T-helper 1 cell treated with Interleukin-12 subunit alpha and Interleukin-12 subunit beta and Interleukin-4 antibody, amounts not matched to agents 30 μg/mL and 1 μg/mL, for 36 hours (primary cell): ENCODE results near the gene ALDH1L1.
"Not testable (repeated sequence)": the region's sequence is repeated elsewhere in the genome, so short reads cannot be mapped to it uniquely, and the experiment has no call there.

Source experiments
- H3K27ac Mint-ChIP-seq: one replicate; pipeline ENCODE4 v1.8.0; 2021; ENCODE audit warnings: mild to moderate bottlenecking, mixed read lengths
- H3K27me3 Mint-ChIP-seq: one replicate; pipeline ENCODE4 v1.8.0; 2021; ENCODE audit warnings: low read depth, mixed read lengths
- H3K36me3 Mint-ChIP-seq: one replicate; pipeline ENCODE4 v1.8.0; 2021; ENCODE audit warnings: low read depth, mixed read lengths
- H3K4me1 Mint-ChIP-seq: one replicate; pipeline ENCODE4 v1.8.0; 2021; ENCODE audit warnings: low read depth, mixed read lengths
- H3K4me3 Mint-ChIP-seq: one replicate; pipeline ENCODE4 v1.8.0; 2021; ENCODE audit warnings: mild to moderate bottlenecking, moderate library complexity, mixed read lengths
- H3K9me3 Mint-ChIP-seq: one replicate; pipeline ENCODE4 v1.8.0; 2021; ENCODE audit warnings: mixed read lengths

The ALDH1L1 gene

DNA sequence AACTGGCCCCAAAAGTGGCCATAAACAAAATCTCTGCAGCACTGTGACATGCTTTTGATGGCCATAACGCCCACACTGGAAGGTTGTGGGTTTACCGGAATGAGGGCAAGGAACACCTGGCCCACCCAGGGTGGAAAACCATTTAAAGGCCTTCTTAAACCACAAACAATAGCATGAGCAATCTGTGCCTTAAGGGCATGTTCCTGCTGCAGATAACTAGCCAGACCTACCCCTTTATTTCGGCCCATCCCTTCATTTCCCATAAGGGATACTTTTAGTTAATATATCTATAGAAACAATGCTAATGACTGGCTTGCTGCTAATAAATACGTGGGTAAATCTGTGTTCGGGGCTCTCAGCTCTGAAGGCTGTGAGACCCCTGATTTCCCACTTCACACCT is 88.3 kb downstream of the ALDH1L1 start:
- H3K4me3 Mint-ChIP-seq, H3K27me3 Mint-ChIP-seq, H3K4me1 Mint-ChIP-seq, H3K27ac Mint-ChIP-seq, H3K36me3 Mint-ChIP-seq: not testable (repeated sequence)
- H3K9me3 Mint-ChIP-seq: peaks cover 52% of the 10 kb centered on the region

DNA sequence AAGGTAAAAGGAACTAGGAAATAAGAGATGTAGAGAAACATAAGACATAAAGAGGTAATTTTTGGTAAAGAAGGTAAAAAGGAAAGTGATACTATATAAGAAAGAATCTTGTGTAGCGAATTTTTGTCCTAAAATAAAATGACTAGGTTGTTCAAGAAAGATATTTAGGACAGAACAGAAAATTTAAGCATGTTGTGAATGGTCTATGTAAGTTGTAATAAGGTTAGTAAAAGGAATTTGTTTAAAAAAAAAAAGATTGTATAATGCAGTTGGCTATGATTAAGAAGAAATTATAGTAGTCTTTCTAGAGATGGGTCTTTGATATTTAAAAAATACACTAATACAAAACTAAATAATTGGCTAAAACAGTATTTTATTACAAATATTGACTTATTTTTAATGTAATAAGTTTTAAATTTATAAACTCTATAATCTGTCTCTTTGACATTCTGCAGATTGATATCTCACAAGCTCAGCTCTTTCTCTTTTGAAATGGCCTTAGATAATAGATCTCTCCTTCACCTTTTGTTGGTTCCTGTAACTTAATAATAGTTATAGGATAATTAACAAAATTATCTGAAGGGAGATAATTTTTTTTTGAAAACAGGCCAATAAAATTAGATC is 92.7 kb downstream of the ALDH1L1 start:
- Mint-ChIP-seq H3K4me3 (no peak overlapping the region), H3K27me3 (no peaks in the 10 kb centered on the region), H3K9me3 (peaks cover 19% of the 10 kb centered on the region), H3K36me3 (no peaks in the 10 kb centered on the region), H3K27ac (no peak overlapping the region), H3K4me1 (peaks cover 16% of the 10 kb centered on the region)

DNA sequence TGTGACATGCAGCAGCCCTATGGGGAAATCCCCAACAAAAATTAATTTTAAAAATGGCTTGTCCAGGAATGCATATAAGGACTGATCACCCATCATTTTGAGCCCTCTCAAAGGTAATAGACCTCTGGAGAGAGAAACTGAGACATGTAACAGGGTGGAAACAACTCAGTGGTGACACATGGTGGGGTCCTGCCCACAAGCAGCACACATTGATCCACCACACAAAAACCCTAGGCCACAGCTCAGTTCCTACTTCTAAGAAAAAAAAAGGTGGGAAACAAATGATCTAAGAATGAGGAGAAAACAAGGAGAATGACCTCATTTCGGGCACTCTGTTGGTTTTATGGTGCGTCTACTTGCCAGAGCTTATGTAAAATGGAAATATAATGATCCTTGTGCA is 94.5 kb downstream of the ALDH1L1 start:
- Mint-ChIP-seq H3K27ac (no peak overlapping the region), H3K27me3 (no peaks in the 10 kb centered on the region), H3K9me3 (peaks cover 6% of the 10 kb centered on the region), H3K4me1 (peaks cover 16% of the 10 kb centered on the region), H3K36me3 (peaks cover 3% of the 10 kb centered on the region), H3K4me3 (no peak overlapping the region)

DNA sequence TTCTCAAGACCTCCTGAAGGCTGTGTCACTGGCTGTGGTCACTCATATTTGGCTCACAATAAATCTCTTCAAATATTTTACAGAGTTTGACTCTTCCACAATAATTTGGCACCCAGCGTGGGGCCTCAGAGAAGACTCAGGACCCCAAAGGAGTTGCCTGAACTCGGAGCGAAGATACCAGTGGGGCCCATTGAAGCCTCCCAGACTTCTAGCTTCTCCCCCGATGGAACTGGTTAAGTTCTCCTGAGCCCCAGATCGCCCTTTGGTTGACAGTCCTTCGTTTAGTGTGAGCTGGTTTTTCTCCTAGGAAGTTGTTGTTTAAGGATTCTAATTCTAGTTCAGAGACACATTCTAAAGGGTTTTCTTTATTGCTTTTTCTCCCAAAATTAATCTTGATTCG is 95.1 kb downstream of the ALDH1L1 start:
- H3K27ac Mint-ChIP-seq: peak overlapping the region; percentile 41
- no peaks in the 10 kb centered on the region for H3K27me3 Mint-ChIP-seq
- peaks cover 3% of the 10 kb centered on the region for H3K36me3 Mint-ChIP-seq
- peaks cover 4% of the 10 kb centered on the region for H3K9me3 Mint-ChIP-seq
- H3K4me1 Mint-ChIP-seq: peaks cover 16% of the 10 kb centered on the region
- peak overlapping the region; percentile 64 for H3K4me3 Mint-ChIP-seq

DNA sequence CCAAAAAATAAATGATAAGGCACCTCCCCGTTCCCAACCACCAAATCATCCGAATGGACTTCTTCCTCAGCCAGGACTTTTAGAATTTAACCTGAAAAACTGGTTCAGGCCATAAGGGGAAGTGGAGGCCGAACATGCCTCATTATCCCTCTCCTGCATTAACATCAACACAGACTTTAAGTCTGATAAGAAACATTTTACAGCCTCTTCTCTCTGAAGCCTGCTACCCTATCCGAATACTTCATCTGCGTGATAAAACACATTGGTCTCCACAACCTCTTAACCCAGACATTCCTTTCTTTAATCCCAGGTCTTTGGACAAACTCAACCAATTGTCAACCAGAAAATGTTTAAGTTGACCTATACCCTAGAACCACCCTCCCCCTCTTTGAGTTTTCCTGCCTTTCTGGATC is 95.6 kb downstream of the ALDH1L1 start:
- peak overlapping the region; percentile 41 for H3K27ac Mint-ChIP-seq
- peak overlapping the region; percentile 64 for H3K4me3 Mint-ChIP-seq
- peaks cover 4% of the 10 kb centered on the region for H3K9me3 Mint-ChIP-seq
- H3K36me3 Mint-ChIP-seq: peaks cover 3% of the 10 kb centered on the region
- peaks cover 16% of the 10 kb centered on the region for H3K4me1 Mint-ChIP-seq
- H3K27me3 Mint-ChIP-seq: no peaks in the 10 kb centered on the region

DNA sequence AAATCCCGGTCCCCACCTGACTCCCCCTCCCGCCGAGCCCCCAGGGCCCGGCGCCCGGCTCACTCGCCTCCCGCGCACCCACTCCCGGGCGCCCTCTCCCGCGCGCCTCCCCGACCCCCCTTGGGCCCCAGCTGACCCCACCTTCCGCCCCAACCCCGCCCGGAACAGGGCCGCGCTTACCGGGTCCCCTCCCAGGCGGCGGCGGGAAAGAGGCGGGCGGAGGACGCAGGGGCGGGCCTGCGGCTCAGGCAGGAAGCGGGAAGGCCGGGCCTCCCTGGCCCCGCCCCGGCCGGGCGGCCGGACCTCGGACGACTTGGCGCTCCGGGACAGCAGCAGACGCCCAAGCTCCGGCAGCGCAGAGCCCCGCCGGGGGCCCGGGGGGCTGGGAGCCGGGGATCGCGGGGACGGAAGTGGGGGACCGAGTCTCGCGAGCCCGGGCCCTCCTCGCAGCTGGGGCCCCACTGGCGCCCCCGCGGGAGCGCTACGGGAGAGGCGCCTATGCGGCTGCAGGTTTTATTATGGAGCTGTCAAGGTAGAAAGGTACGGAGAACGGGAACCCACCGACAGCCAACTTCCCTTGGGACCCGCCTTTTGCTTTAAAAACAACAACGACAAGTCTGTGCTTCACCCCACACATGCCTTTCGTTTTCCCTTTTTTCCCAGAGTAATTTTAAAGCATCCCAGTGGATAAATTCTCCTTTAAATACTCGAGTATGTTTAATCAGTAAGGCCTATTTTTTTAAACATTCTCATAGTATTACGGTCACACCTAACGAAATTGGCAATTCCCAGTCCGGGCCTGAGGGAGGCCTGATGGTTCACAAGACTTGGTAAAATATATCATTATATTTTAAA is 96.2 kb downstream of the ALDH1L1 start, which contains the start of gene SLC41A3:
Gene SLC41A3, minus strand, starts transcription at position 212 of the 855 bp plus-strand sequence. CDS start 15,905 bp downstream, outside the sequence.
- H3K4me3 Mint-ChIP-seq: peak within 1 kb of the TSS; percentile 91
- H3K36me3 Mint-ChIP-seq: peaks cover 3% of the 10 kb centered on the region
- H3K9me3 Mint-ChIP-seq: peaks cover 4% of the 10 kb centered on the region
- peak within 1 kb of the TSS; percentile 92 for H3K27ac Mint-ChIP-seq
- no peaks in the 10 kb centered on the region for H3K27me3 Mint-ChIP-seq
- H3K4me1 Mint-ChIP-seq: peaks cover 16% of the 10 kb centered on the region

DNA sequence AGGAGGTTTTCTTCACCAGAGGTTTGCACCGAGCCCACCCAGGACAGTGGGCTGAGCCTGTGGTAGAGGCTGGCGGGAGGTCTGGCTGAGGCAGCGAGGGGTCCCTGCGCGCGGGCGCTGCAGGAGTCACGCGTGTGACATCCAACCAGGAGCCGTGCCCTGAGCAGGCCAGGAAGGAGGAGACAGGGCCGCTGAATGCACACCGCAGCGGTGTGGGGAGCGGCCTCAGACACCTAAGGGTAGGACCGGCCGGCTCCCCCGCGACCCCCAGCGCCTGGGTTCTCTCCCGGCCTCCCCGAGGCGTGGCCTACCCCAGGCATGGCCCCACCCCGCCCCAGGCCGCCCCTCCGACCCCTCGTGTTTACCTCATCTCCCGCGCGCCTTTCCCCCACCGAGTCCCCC is 96.9 kb downstream of the ALDH1L1 start:
- Mint-ChIP-seq H3K4me3 (peak overlapping the region; percentile 91), H3K9me3 (peaks cover 4% of the 10 kb centered on the region), H3K27ac (peak overlapping the region; percentile 92), H3K27me3 (no peaks in the 10 kb centered on the region), H3K4me1 (peaks cover 16% of the 10 kb centered on the region), H3K36me3 (peaks cover 3% of the 10 kb centered on the region)

DNA sequence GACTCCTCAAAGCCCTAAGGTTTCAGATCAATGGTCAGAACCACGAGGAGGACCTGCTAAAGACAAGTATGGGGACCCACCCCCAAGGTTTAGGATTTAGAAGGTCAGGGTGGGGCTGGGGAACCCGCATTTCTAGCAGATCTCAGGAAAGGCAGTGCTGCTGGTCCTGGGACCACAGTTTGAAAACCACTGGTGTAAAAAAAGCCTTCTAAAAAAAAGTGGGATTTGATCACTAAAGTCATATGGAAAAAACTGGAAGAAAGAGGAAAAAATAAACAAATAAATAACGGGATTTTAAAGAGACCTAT is 97.3 kb downstream of the ALDH1L1 start:
- Mint-ChIP-seq H3K9me3 (peaks cover 4% of the 10 kb centered on the region), H3K36me3 (peaks cover 3% of the 10 kb centered on the region), H3K4me1 (peaks cover 16% of the 10 kb centered on the region), H3K27ac (peak overlapping the region; percentile 92), H3K27me3 (no peaks in the 10 kb centered on the region), H3K4me3 (peak overlapping the region; percentile 91)

DNA sequence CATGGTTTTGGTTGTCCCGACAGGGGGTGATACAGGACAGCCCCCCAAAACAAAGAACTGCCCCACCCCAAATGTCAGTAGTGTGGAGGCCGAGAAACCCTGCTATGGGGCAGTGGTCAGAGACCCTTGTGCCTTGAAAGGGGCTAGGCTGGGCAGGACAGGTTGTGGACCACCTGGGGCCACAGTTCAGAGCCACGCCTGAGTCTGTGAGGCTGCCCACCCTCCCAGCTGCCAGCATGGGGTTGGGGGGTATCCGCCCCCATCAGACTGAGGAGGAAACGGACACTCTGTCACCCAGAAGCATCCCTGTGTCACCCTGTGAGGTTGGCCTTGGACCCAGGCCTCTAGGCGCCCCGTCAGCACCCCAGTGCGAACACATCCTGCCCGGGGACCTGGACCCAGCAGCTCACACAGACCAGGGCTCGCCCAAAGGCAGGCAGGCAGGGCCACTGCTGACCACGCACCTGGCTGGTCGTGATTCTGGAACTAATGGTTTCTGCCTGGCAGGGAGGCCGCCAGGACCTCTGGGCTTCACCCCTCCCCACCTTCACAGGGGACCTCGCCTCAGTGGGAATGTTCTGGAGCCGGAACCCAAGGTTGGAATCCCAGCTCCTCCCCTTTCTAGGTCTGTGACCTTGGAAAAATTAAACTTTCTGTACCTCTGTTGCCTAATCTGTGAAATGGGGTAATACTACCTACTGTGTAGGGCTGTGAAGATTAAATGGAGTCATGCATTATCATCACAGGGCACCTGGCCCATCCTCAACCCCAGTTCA is 97.8 kb downstream of the ALDH1L1 start:
- Mint-ChIP-seq H3K4me1 (peaks cover 16% of the 10 kb centered on the region), H3K9me3 (peaks cover 2% of the 10 kb centered on the region), H3K36me3 (peaks cover 3% of the 10 kb centered on the region), H3K27ac (peak overlapping the region; percentile 92), H3K27me3 (no peaks in the 10 kb centered on the region), H3K4me3 (peak overlapping the region; percentile 91)

DNA sequence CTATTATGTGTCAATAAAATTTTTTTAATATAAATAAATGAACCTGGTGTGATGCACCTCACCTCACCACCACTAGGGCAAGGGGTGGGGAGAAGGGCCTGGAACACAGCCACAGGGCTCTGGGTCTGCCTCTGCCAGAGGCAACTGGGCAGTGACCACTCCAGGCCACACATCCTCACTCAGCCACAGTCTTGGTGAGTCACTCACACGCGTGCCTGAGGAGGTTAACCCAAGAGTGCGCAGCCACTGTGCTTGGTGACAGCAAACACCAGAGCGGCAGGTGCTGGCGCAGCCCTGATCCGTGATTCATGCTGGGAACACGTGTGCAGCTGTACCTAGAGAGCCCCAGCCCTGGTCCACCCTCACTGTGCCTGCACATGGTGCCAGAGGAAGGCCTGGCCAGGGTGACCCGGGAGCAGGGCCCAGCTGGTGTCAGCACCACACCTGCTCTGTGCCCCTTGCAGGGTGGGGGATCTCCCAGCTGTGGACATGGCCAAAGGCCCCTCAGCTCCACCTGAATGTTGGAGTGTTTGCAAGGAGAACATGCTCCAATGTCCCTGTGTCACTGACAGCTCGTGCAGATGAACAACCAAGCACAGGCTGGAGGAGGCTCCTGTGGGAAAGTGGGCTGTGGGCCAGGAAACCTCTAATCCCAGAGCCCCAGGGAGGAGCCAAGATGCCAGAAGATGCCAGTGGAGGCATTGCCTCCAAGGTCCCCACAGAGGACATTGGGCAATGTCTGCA is 98.6 kb downstream of the ALDH1L1 start:
- Mint-ChIP-seq H3K27me3 (no peaks in the 10 kb centered on the region), H3K9me3 (no peaks in the 10 kb centered on the region), H3K27ac (no peak overlapping the region), H3K4me3 (no peak overlapping the region), H3K36me3 (peaks cover 3% of the 10 kb centered on the region), H3K4me1 (peaks cover 16% of the 10 kb centered on the region)

DNA sequence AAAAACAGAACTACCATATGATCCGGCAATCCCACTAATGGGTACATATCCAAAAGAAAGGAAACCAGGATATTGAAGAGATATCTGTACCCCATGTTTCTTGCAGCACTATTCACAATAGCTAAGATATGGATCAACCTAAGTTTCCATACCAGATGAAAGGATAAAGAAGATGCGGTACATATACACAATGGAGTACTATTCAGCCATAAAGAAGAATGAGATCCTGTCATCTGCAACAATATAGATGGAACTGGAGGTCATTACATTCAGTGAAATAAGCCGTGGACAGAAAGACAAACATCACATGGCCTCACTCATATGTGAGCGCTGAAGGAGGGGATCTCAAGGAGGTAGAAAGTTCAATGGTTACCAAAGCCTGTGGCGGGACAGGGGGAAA is 99.4 kb downstream of the ALDH1L1 start:
- Mint-ChIP-seq H3K4me3 (peak overlapping the region; percentile 29), H3K36me3 (peaks cover 3% of the 10 kb centered on the region), H3K27ac (no peak overlapping the region), H3K4me1 (peaks cover 15% of the 10 kb centered on the region), H3K27me3 (no peaks in the 10 kb centered on the region), H3K9me3 (no peaks in the 10 kb centered on the region)

DNA sequence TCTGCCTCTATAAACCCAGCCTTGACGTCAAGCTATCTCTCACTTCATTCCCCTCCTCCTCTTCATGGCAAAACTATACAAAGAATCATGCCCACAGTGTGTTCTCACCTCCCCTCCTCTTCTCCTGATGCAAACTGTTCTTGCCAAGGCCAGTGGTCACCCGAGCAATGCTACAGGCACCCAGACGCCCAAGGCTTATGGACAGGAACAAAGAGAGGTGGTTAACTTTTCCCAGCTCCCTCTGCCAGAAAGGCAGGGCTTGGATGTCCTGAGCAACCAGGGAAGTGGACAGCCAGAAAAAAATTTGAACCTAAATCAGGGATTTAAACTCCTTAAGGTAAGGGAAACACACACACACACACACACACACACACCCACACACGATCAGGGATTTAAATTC is 101.5 kb downstream of the ALDH1L1 start:
- Mint-ChIP-seq H3K27ac (no peak overlapping the region), H3K4me3 (no peak overlapping the region), H3K4me1 (peaks cover 5% of the 10 kb centered on the region), H3K36me3 (peaks cover 3% of the 10 kb centered on the region), H3K9me3 (peaks cover under 1% of the 10 kb centered on the region), H3K27me3 (no peaks in the 10 kb centered on the region)

DNA sequence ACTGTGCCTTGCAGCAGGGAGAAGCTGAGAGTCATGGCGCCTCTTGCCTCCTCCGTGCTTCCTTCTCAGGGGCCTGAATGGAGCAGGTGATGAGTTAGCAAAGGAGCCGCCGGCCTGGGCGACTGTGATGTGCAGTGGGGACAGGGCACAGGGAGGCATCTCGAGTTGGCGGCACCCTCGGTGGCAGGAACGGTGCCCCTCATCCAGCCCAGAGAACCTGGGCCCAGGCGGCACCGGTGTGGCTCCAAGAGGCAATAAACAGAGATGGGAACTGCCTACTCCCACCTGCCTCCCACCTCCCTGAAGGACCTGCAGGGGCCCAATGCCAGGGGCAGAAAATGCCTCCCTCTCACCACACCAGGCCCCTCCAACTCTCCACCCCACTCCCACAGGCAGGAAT is 102.6 kb downstream of the ALDH1L1 start:
- peaks cover 5% of the 10 kb centered on the region for H3K36me3 Mint-ChIP-seq
- peaks cover under 1% of the 10 kb centered on the region for H3K4me1 Mint-ChIP-seq
- no peak overlapping the region for H3K27ac Mint-ChIP-seq
- peaks cover 5% of the 10 kb centered on the region for H3K9me3 Mint-ChIP-seq
- no peak overlapping the region for H3K4me3 Mint-ChIP-seq
- H3K27me3 Mint-ChIP-seq: no peaks in the 10 kb centered on the region

DNA sequence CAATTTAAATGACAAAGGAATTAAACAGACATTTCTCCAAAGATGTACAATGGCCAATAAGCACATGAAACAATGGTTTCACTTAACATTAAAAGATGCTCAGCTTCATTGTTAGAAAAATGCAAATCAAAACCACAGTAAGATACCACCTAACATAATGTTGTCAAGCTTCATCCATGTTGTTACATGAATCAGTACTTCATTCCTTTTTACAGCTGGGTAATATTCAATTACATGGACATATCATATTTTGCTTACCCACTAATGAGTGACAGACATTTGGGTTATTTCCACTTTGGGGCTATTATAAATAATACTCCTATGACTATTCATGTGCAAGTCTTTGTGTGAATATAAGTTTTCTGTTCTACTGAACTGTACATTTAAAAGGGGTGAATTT is 104.2 kb downstream of the ALDH1L1 start:
- Mint-ChIP-seq H3K4me1 (no peaks in the 10 kb centered on the region), H3K27ac (no peak overlapping the region), H3K4me3 (no peak overlapping the region), H3K27me3 (no peaks in the 10 kb centered on the region), H3K9me3 (peaks cover 7% of the 10 kb centered on the region), H3K36me3 (peaks cover 5% of the 10 kb centered on the region)
